Fibroblast of villous mesenchyme (primary cell): ENCODE results near the gene CLSTN1. TPM values are rescaled to one million over a fixed set of nuclear protein-coding genes. Genes with fewer than 3 reads are reported as not detected.

ENCODE experiments used
- DNase-seq: peaks from one replicate; pipeline ENCODE4 v3.0.0-alpha.2; 2010; ENCODE audit warnings: low read depth
- H3K4me3 ChIP-seq: 2 replicates; pipeline ENCODE4 v1.5.1; 2011; ENCODE audit warnings: low read depth, mild to moderate bottlenecking, low read length
- CTCF ChIP-seq: IDR thresholded peaks from 2 replicates; pipeline ENCODE4 v1.5.1; 2012; ENCODE audit warnings: low read depth, mild to moderate bottlenecking, low read length; ENCODE audit not compliant: insufficient read depth
- total RNA-seq: library from RNA; depleted of rRNA; stranded (reverse); fragments of >200 nt; gene quantifications from 2 replicates; pipeline ENCODE4 v1.2.3, GENCODE V29; 2012

The CLSTN1 gene
- total RNA-seq, 1 donor: 126 TPM

DNA sequence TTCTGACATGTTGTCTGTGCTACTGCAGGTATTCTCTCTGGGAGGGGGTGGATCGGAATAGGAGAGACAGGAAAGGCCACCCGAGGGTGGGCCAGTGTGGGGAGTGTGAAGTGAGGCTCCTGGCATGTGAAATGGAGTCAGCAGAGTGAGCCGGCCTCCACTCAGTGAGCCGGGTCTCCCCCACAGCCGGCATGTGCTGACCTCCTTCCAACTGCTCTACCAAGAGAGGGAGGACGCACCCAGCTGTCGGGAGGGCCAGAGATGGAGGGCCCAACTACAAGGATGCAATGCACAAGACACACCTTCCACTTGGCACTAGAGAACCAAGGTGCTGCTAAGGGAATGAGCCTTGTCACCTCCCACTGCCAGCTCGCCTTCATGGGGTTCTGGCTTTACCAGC is 28.2 kb upstream of the CLSTN1 start:
- DNase-seq: no peak
- H3K4me3 ChIP-seq: no peak overlapping the region
- TF ChIP-seq CTCF: no peak

GRCh38 chr1:9850442-9851162 is 26.8 kb upstream of the CLSTN1 start:
- H3K4me3 ChIP-seq: no peak overlapping the region
- DNase-seq: no peak
- TF ChIP-seq CTCF: no peak

DNA sequence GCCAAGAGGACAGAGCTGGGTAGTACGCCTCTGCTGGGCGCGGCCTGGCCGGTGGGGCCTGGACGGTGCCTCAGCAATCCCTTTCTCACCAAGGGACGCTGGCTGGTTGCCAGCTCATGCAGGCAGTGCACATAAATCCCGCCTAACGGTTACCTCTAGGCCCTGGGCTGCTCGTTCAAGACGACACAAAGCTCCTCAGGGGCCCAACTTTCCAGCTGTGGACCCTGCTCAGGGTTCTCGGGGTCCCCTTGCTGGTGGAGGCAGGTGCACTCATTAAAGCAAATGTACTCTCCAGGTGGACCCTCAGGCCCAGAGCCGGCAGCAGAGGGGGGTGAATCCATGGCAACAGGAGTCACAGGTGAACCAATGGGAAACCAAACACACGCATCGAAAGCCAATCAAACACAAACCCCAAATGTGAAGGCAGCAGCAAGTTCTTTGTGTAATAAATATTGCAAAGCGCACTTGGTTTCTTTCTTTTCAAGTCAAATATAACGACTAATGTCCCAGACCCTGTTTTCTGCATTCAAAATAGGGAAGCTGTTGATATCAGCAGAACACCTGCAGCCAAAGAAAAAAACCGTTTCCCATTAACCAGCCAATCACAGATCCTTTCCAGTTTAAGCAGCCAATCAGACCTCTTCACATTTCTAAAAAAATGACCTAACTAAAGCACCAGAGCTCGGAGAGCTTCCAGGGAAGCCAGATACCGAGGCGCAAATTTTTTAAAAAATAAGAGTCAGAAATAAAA is 26.1 kb upstream of the CLSTN1 start:
- no peak for DNase-seq
- no peak for TF ChIP-seq CTCF
- H3K4me3 ChIP-seq: no peak overlapping the region

GRCh38 chr1:9848022-9848421 is 24.3 kb upstream of the CLSTN1 start:
- H3K4me3 ChIP-seq: no peak overlapping the region
- no peak for TF ChIP-seq CTCF
- DNase-seq: no peak

DNA sequence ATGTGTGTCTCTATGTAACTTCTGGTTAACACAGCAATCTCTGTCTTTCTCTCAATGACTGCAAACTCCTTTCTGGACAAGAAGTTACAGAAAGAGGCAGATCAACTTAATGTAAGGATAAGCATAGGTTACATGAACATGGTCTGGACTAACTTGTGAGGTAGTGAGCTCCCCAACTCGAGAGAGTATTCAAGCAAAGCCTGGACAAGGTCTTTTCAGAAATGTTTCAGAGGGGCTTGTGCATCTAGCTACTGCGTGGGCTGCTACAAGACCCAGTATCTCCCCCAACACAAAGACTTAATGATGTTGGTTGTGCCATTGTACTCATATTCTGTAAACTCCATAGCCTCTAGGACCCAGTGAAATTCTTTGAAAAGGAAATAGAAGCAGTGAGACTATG is 23.5 kb upstream of the CLSTN1 start:
- no peak for TF ChIP-seq CTCF
- DNase-seq: no peak
- H3K4me3 ChIP-seq: no peak overlapping the region

GRCh38 chr1:9846611-9847171 is 22.9 kb upstream of the CLSTN1 start:
- no peak overlapping the region for H3K4me3 ChIP-seq
- no peak for DNase-seq
- TF ChIP-seq CTCF: no peak
